ENCODE data around the gene OR2Y1.
"Not testable (repeated sequence)": the region's sequence is repeated elsewhere in the genome, so short reads cannot be mapped to it uniquely, and the experiment has no call there.

The OR2Y1 gene

GRCh38 chr5:180776376-180776775 lies 36.5 kb upstream of the OR2Y1 start:
- no peak for DNase-seq (ENCODE audit: low spot score in 2 of 2)
- Histone ChIP-seq H3K4me1 (no peaks in the 10 kb centered on the region), H3K9me3 (no peaks in the 10 kb centered on the region), H3K36me3 (replicated peaks) (no peaks in the 10 kb centered on the region), H3K27me3 (ENCODE audit: low read depth) (no peaks in the 10 kb centered on the region), H3K4me3 (no peak overlapping the region)
- in situ Hi-C loops (cut with MboI; ENCODE audit: low sequenced_read_pairs): no loop called here

- DNase-seq (ENCODE audit: low spot score in 2 of 2): no peak
- no peak overlapping the region for H3K4me3 ChIP-seq
- no peaks in the 10 kb centered on the region for H3K4me1 ChIP-seq
- H3K9me3 ChIP-seq: no peaks in the 10 kb centered on the region
- in situ Hi-C loops (cut with MboI; ENCODE audit: low sequenced_read_pairs): no loop called here
- no peaks in the 10 kb centered on the region for H3K36me3 ChIP-seq (replicated peaks)
- no peaks in the 10 kb centered on the region for H3K27me3 ChIP-seq (ENCODE audit: low read depth)
Observed at GRCh38 chr5:180775624-180776023, 35.8 kb upstream of the OR2Y1 start.

GRCh38 chr5:180771839-180772238 lies 32.0 kb upstream of the OR2Y1 start:
- Histone ChIP-seq H3K27me3 (ENCODE audit: low read depth) (no peaks in the 10 kb centered on the region), H3K9me3 (no peaks in the 10 kb centered on the region), H3K4me3 (no peak overlapping the region), H3K36me3 (replicated peaks) (no peaks in the 10 kb centered on the region), H3K4me1 (no peaks in the 10 kb centered on the region)
- in situ Hi-C loops (cut with MboI; ENCODE audit: low sequenced_read_pairs): no loop called here
- DNase-seq (ENCODE audit: low spot score in 2 of 2): no peak

- no peaks in the 10 kb centered on the region for H3K27me3 ChIP-seq (ENCODE audit: low read depth)
- no peak for DNase-seq (ENCODE audit: low spot score in 2 of 2)
- no peak overlapping the region for H3K4me3 ChIP-seq
- no peaks in the 10 kb centered on the region for H3K9me3 ChIP-seq
- in situ Hi-C loops (cut with MboI; ENCODE audit: low sequenced_read_pairs): no loop called here
- H3K36me3 ChIP-seq (replicated peaks): no peaks in the 10 kb centered on the region
- no peaks in the 10 kb centered on the region for H3K4me1 ChIP-seq
Observed at GRCh38 chr5:180769821-180770220, 30.0 kb upstream of the OR2Y1 start.

- in situ Hi-C loops (cut with MboI; ENCODE audit: low sequenced_read_pairs): no loop called here
- no peaks in the 10 kb centered on the region for H3K27me3 ChIP-seq (ENCODE audit: low read depth)
Observed at GRCh38 chr5:180755601-180756000, 15.7 kb upstream of the OR2Y1 start.

GRCh38 chr5:180744253-180744652 lies 4.4 kb upstream of the OR2Y1 start:
- no peak for DNase-seq (ENCODE audit: low spot score in 2 of 2)
- in situ Hi-C loops (cut with MboI; ENCODE audit: low sequenced_read_pairs): no loop called here
- H3K9me3 ChIP-seq: no peaks in the 10 kb centered on the region
- no peak overlapping the region for H3K4me3 ChIP-seq
- no peaks in the 10 kb centered on the region for H3K4me1 ChIP-seq
- H3K36me3 ChIP-seq (replicated peaks): no peaks in the 10 kb centered on the region
- peaks cover 16% of the 10 kb centered on the region for H3K27me3 ChIP-seq (ENCODE audit: low read depth)

More at GRCh38 chr5:180755601-180756000, 15.7 kb upstream of the OR2Y1 start:
- no peak for DNase-seq (ENCODE audit: low spot score in 2 of 2)
- Histone ChIP-seq H3K4me1 (no peaks in the 10 kb centered on the region), H3K36me3 (replicated peaks) (no peaks in the 10 kb centered on the region), H3K4me3 (no peak overlapping the region), H3K9me3 (no peaks in the 10 kb centered on the region)

GRCh38 chr5:180742727-180743126 lies 2.9 kb upstream of the OR2Y1 start:
- no peak for DNase-seq (ENCODE audit: low spot score in 2 of 2)
- Histone ChIP-seq H3K9me3 (no peaks in the 10 kb centered on the region), H3K27me3 (ENCODE audit: low read depth) (peaks cover 16% of the 10 kb centered on the region), H3K36me3 (replicated peaks) (no peaks in the 10 kb centered on the region), H3K4me3 (no peak overlapping the region), H3K4me1 (no peaks in the 10 kb centered on the region)
- in situ Hi-C loops (cut with MboI; ENCODE audit: low sequenced_read_pairs): no loop called here

- H3K4me1 ChIP-seq; DNase-seq (ENCODE audit: low spot score in 2 of 2); H3K4me3 ChIP-seq; H3K9me3 ChIP-seq; H3K36me3 ChIP-seq (replicated peaks); in situ Hi-C loops (cut with MboI; ENCODE audit: low sequenced_read_pairs): not testable (repeated sequence)
- peaks cover 14% of the 10 kb centered on the region for H3K27me3 ChIP-seq (ENCODE audit: low read depth)
Observed at GRCh38 chr5:180740953-180741352, 1.1 kb upstream of the OR2Y1 start.

GRCh38 chr5:180739271-180739670 lies 587 bp downstream of the OR2Y1 start:
- Histone ChIP-seq H3K36me3 (replicated peaks) (no peaks in the 10 kb centered on the region), H3K4me1 (no peaks in the 10 kb centered on the region), H3K4me3 (no peak overlapping the region), H3K9me3 (no peaks in the 10 kb centered on the region), H3K27me3 (ENCODE audit: low read depth) (peaks cover 14% of the 10 kb centered on the region)
- no peak for DNase-seq (ENCODE audit: low spot score in 2 of 2)
- in situ Hi-C loops (cut with MboI; ENCODE audit: low sequenced_read_pairs): no loop called here

GRCh38 chr5:180736536-180736935 lies 3.3 kb downstream of the OR2Y1 start:
- Histone ChIP-seq H3K9me3 (no peaks in the 10 kb centered on the region), H3K4me1 (no peaks in the 10 kb centered on the region), H3K4me3 (no peak overlapping the region), H3K27me3 (ENCODE audit: low read depth) (peaks cover 17% of the 10 kb centered on the region), H3K36me3 (replicated peaks) (no peaks in the 10 kb centered on the region)
- no peak for DNase-seq (ENCODE audit: low spot score in 2 of 2)
- in situ Hi-C loops (cut with MboI; ENCODE audit: low sequenced_read_pairs): no loop called here

- no peaks in the 10 kb centered on the region for H3K9me3 ChIP-seq
- no peaks in the 10 kb centered on the region for H3K36me3 ChIP-seq (replicated peaks)
- in situ Hi-C loops (cut with MboI; ENCODE audit: low sequenced_read_pairs): no loop called here
- H3K4me1 ChIP-seq: no peaks in the 10 kb centered on the region
- no peak for DNase-seq (ENCODE audit: low spot score in 2 of 2)
- no peaks in the 10 kb centered on the region for H3K27me3 ChIP-seq (ENCODE audit: low read depth)
- H3K4me3 ChIP-seq: no peak overlapping the region
Observed at GRCh38 chr5:180724944-180725343, 14.9 kb downstream of the OR2Y1 start.

- H3K36me3 ChIP-seq (replicated peaks): no peaks in the 10 kb centered on the region
- no peak overlapping the region for H3K4me3 ChIP-seq
- no peak for DNase-seq (ENCODE audit: low spot score in 2 of 2)
- H3K4me1 ChIP-seq: no peaks in the 10 kb centered on the region
- in situ Hi-C loops (cut with MboI; ENCODE audit: low sequenced_read_pairs): no loop called here
- H3K9me3 ChIP-seq: no peaks in the 10 kb centered on the region
- H3K27me3 ChIP-seq (ENCODE audit: low read depth): no peaks in the 10 kb centered on the region
Observed at GRCh38 chr5:180723936-180724335, 15.9 kb downstream of the OR2Y1 start.

- Histone ChIP-seq H3K4me3 (no peak overlapping the region), H3K27me3 (ENCODE audit: low read depth) (0 out of 2 replicates have a peak, but pooled peaks cover 4% of the 10 kb centered on the region), H3K9me3 (no peaks in the 10 kb centered on the region), H3K4me1 (no peaks in the 10 kb centered on the region; the same call in 1 of the 2 replicates), H3K36me3 (replicated peaks) (no peaks in the 10 kb centered on the region)
- in situ Hi-C loops (cut with MboI; ENCODE audit: low sequenced_read_pairs): no loop called here
- no peak for DNase-seq (ENCODE audit: low spot score in 2 of 2)
Observed at GRCh38 chr5:180720486-180720885, 19.4 kb downstream of the OR2Y1 start.

- H3K27me3 ChIP-seq (ENCODE audit: low read depth): 0 out of 2 replicates have a peak, but pooled peaks cover 4% of the 10 kb centered on the region
- no peak for DNase-seq (ENCODE audit: low spot score in 2 of 2)
- H3K9me3 ChIP-seq: no peaks in the 10 kb centered on the region
- in situ Hi-C loops (cut with MboI; ENCODE audit: low sequenced_read_pairs): no loop called here
- H3K4me1 ChIP-seq: no peaks in the 10 kb centered on the region; the same call in 1 of the 2 replicates
- H3K4me3 ChIP-seq: no peak overlapping the region
- H3K36me3 ChIP-seq (replicated peaks): no peaks in the 10 kb centered on the region
Observed at GRCh38 chr5:180719781-180720180, 20.1 kb downstream of the OR2Y1 start.

- no peaks in the 10 kb centered on the region for H3K9me3 ChIP-seq
- H3K36me3 ChIP-seq (replicated peaks): no peaks in the 10 kb centered on the region
- 0 out of 2 replicates have a peak, but pooled peaks cover 4% of the 10 kb centered on the region for H3K27me3 ChIP-seq (ENCODE audit: low read depth)
- peak; percentile 54 for DNase-seq (ENCODE audit: low spot score in 2 of 2)
- no peaks in the 10 kb centered on the region; the same call in 1 of the 2 replicates for H3K4me1 ChIP-seq
- H3K4me3 ChIP-seq: no peak overlapping the region
- in situ Hi-C loops (cut with MboI; ENCODE audit: low sequenced_read_pairs): no loop called here
Observed at GRCh38 chr5:180718810-180719453, 20.9 kb downstream of the OR2Y1 start.

All from HAP-1 (cell line).